Esophagus squamous epithelium (tissue), 4 donors: Measurements from ENCODE around the gene MAD1L1.

Experiments used
- CTCF ChIP-seq, 6 experiments: fragments of 450-650 bp in 4 of 6; fragments of 200-600 bp in 2 of 6; sonication (generic) in 2 of 6; IDR thresholded peaks; one replicate each; pipeline ENCODE4 v1.5.1; 2016 to 2019; ENCODE audit warnings: antibody characterized with exemption in 6 of 6, mild to moderate bottlenecking in 4 of 6, moderate library complexity in 4 of 6
- POLR2A ChIP-seq, 4 donors: fragments of 450-650 bp; IDR thresholded peaks; one replicate each; pipeline ENCODE4 v1.6.1; 2017; ENCODE audit warnings: antibody characterized with exemption in 4 of 4, mild to moderate bottlenecking in 4 of 4, moderate library complexity in 3 of 4

GRCh38 chr7:1861799-1862458, 370.8 kb downstream of the MAD1L1 start:
- TF ChIP-seq CTCF (IDR thresholded peaks at IDR 0.05), result no peak
- no peak for TF ChIP-seq POLR2A (IDR thresholded peaks at IDR 0.05)
